NCI-H82 (cell line): ENCODE results near the gene ITGA2B.
"Not testable (repeated sequence)": the region's sequence is repeated elsewhere in the genome, so short reads cannot be mapped to it uniquely, and the experiment has no call there.

Source experiments
- DNase-seq: peaks from one replicate; lab custom pipeline; 2025; lab: John Stamatoyannopoulos, UW

The ITGA2B gene

GRCh38 chr17:44389281-44389680 lies at the start of gene ITGA2B:
TSS of gene ITGA2B (minus strand) at chr17:44389649. CDS start at chr17:44389473, 176 bp downstream.
- DNase-seq: no peak

- no peak for DNase-seq
Measured at GRCh38 chr17:44439168-44439567, 49.7 kb upstream of the ITGA2B start.

- no peak for DNase-seq
Measured at GRCh38 chr17:44438636-44439035, 49.2 kb upstream of the ITGA2B start.

GRCh38 chr17:44436336-44436735 lies 46.9 kb upstream of the ITGA2B start:
- no peak for DNase-seq

GRCh38 chr17:44432254-44433157 lies 43.1 kb upstream of the ITGA2B start:
- no peak for DNase-seq

- no peak for DNase-seq
Measured at GRCh38 chr17:44424828-44425461, 35.5 kb upstream of the ITGA2B start.

- no peak for DNase-seq
Measured at GRCh38 chr17:44417553-44417952, 28.1 kb upstream of the ITGA2B start.

GRCh38 chr17:44416558-44417289 lies 27.3 kb upstream of the ITGA2B start:
- peak; percentile 22 for DNase-seq

- DNase-seq: no peak
Measured at GRCh38 chr17:44414394-44415155, 25.1 kb upstream of the ITGA2B start.

- DNase-seq: peak; percentile 58
Measured at GRCh38 chr17:44409309-44410028, 20.0 kb upstream of the ITGA2B start.

- DNase-seq: no peak
Measured at GRCh38 chr17:44408786-44409185, 19.3 kb upstream of the ITGA2B start.

- DNase-seq: no peak
Measured at GRCh38 chr17:44402564-44403172, 13.2 kb upstream of the ITGA2B start.

GRCh38 chr17:44400226-44400847 lies 10.9 kb upstream of the ITGA2B start:
- DNase-seq: peak; percentile 29

- no peak for DNase-seq
Measured at GRCh38 chr17:44398692-44399691, 9.5 kb upstream of the ITGA2B start.

- no peak for DNase-seq
Measured at GRCh38 chr17:44397479-44398440, 8.3 kb upstream of the ITGA2B start.

GRCh38 chr17:44396946-44397345 lies 7.5 kb upstream of the ITGA2B start:
- DNase-seq: no peak

GRCh38 chr17:44394833-44395232 lies 5.4 kb upstream of the ITGA2B start:
- no peak for DNase-seq

- not testable (repeated sequence) for DNase-seq
Measured at GRCh38 chr17:44394112-44394511, 4.7 kb upstream of the ITGA2B start.
